H1 (cell line): ENCODE results near the gene ANAPC13. TPM values are rescaled to one million over a fixed set of nuclear protein-coding genes. Genes with fewer than 3 reads are reported as not detected.

Experiments used
- CTCF ChIA-PET: fragments of 300-600 bp; sonication (Branson Sonifier 250); formaldehyde crosslinking; loops from one replicate; lab custom pipeline; 2021; ENCODE audit not compliant: partially characterized antibody; lab: Charles Lee
- POLR2A ChIA-PET: fragments of 300-600 bp; sonication (Branson Sonifier 250); formaldehyde crosslinking; loops from one replicate; lab custom pipeline; 2021; ENCODE audit warnings: inconsistent platforms; ENCODE audit not compliant: partially characterized antibody; lab: Charles Lee
- DNase-seq, 2 experiments: peaks; one replicate each; pipeline versions ENCODE4 v3.0.0 to v3.0.0-alpha.2; 2010 to 2022; ENCODE audit warnings: low spot score in 2 of 2, low read depth in 1 of 2, mixed read lengths in 1 of 2
- FAIRE-seq: peaks from 2 replicates; lab custom pipeline; 2011; peaks lifted over from hg19 to GRCh38; lab: Jason Lieb, UNC
- H2AFZ ChIP-seq: 2 replicates; pipeline ENCODE4 v1.8.1; 2012; ENCODE audit warnings: low read length, inconsistent platforms
- H2AK5ac ChIP-seq: 2 replicates; pipeline ENCODE4 v1.6.1; 2013; ENCODE audit warnings: low read depth, low read length
- H2BK120ac ChIP-seq: replicated peaks from 2 replicates; pipeline ENCODE3; 2013; ENCODE audit warnings: low read depth, low read length, inconsistent platforms
- H2BK12ac ChIP-seq: 2 replicates; pipeline ENCODE4 v1.6.1; 2013; ENCODE audit warnings: low read depth, low read length
- H2BK15ac ChIP-seq: 2 replicates; pipeline ENCODE4 v1.6.1; 2013; ENCODE audit warnings: low read length
- H2BK20ac ChIP-seq: 2 replicates; pipeline ENCODE4 v1.6.1; 2013; ENCODE audit warnings: low read length
- H2BK5ac ChIP-seq: 2 replicates; pipeline ENCODE4 v1.6.1; 2013; ENCODE audit warnings: low read depth, low read length
- H3K14ac ChIP-seq: 2 replicates; pipeline ENCODE4 v1.6.1; 2013; ENCODE audit warnings: inconsistent platforms; ENCODE audit not compliant: insufficient read length
- H3K18ac ChIP-seq: 2 replicates; pipeline ENCODE4 v1.6.1; 2013; ENCODE audit warnings: low read length; ENCODE audit errors: extremely low read depth
- H3K23ac ChIP-seq: 2 replicates; pipeline ENCODE4 v1.6.1; 2013; ENCODE audit warnings: inconsistent platforms; ENCODE audit not compliant: insufficient read length
- H3K23me2 ChIP-seq: 2 replicates; pipeline ENCODE4 v1.6.1; 2013; ENCODE audit warnings: low read depth, low read length
- H3K27ac ChIP-seq: 2 replicates; pipeline ENCODE4 v1.6.1; 2011; ENCODE audit warnings: low read depth, low read length, inconsistent platforms
- H3K27me3 ChIP-seq, 4 experiments: replicated peaks in 1 of 4; 1 replicate in 1 of 4; 2 replicates in 3 of 4; pipeline versions ENCODE4 v1.6.1 to v1.8.1; 2011 to 2013; ENCODE audit warnings: low read length in 3 of 4, mild to moderate bottlenecking in 3 of 4, inconsistent platforms in 2 of 4, mixed read lengths in 2 of 4, moderate library complexity in 1 of 4; ENCODE audit not compliant: control insufficient read depth in 3 of 4, insufficient read depth in 3 of 4; ENCODE audit errors: extremely low read depth in 1 of 4
- H3K36me3 ChIP-seq, 4 experiments: 2 replicates each; pipeline versions ENCODE4 v1.6.1 to v1.8.1; 2011 to 2013; ENCODE audit warnings: mild to moderate bottlenecking in 4 of 4, low read length in 3 of 4, moderate library complexity in 2 of 4, control low read depth in 1 of 4, inconsistent platforms in 1 of 4; ENCODE audit not compliant: insufficient read depth in 4 of 4, control insufficient read depth in 2 of 4
- H3K4ac ChIP-seq: replicated peaks from 2 replicates; pipeline ENCODE3; 2013; ENCODE audit warnings: low read length, low read depth, mixed read lengths, inconsistent platforms; ENCODE audit not compliant: insufficient read length
- H3K4me1 ChIP-seq, 4 experiments: replicated peaks in 1 of 4; 1 replicate in 1 of 4; 2 replicates in 3 of 4; pipeline versions ENCODE4 v1.6.1 to v1.8.1; 2011 to 2013; ENCODE audit warnings: low read length in 3 of 4, inconsistent platforms in 2 of 4, mixed read lengths in 1 of 4; ENCODE audit not compliant: insufficient read depth in 4 of 4, control insufficient read depth in 3 of 4
- H3K4me2 ChIP-seq, 2 experiments: 2 replicates each; pipeline versions ENCODE4 v1.6.1 to v1.8.1; 2011 to 2013; ENCODE audit warnings: low read depth in 2 of 2, low read length in 2 of 2, control low read depth in 1 of 2, inconsistent platforms in 1 of 2, mild to moderate bottlenecking in 1 of 2; ENCODE audit not compliant: insufficient read depth in 1 of 2
- H3K4me3 ChIP-seq, 4 experiments: fragments of 200-600, 300-600 bp in 1 of 4; sonication (generic), shearing (Covaris generic), sonication (Bioruptor Twin) in 1 of 4; 2 replicates each; pipeline versions ENCODE4 v1.5.1 to v1.8.1; 2011 to 2016; ENCODE audit warnings: low read length in 4 of 4, low read depth in 3 of 4, control low read depth in 2 of 4, inconsistent platforms in 2 of 4, mild to moderate bottlenecking in 2 of 4, mixed read lengths in 1 of 4, moderate library complexity in 1 of 4; ENCODE audit not compliant: insufficient read depth in 2 of 4; ENCODE audit errors: extremely low read depth in 1 of 4
- H3K56ac ChIP-seq: replicated peaks from 2 replicates; pipeline ENCODE3; 2013; ENCODE audit warnings: low read depth, mild to moderate bottlenecking, mixed read lengths, low read length, inconsistent platforms; ENCODE audit not compliant: insufficient read length
- H3K79me1 ChIP-seq: 2 replicates; pipeline ENCODE4 v1.6.1; 2013; ENCODE audit warnings: low read depth, low read length, control low read depth
- H3K79me2 ChIP-seq, 2 experiments: 2 replicates each; pipeline versions ENCODE4 v1.6.1 to v1.8.1; 2012 to 2013; ENCODE audit warnings: low read length in 2 of 2, mild to moderate bottlenecking in 2 of 2, inconsistent platforms in 1 of 2; ENCODE audit not compliant: insufficient read depth in 2 of 2, control insufficient read depth in 1 of 2
- H3K9ac ChIP-seq, 4 experiments: replicated peaks in 1 of 4; 1 replicate in 1 of 4; 2 replicates in 3 of 4; pipeline versions ENCODE4 v1.6.1 to v1.8.1; 2011 to 2013; ENCODE audit warnings: low read depth in 3 of 4, low read length in 3 of 4, control low read depth in 2 of 4, mild to moderate bottlenecking in 2 of 4, moderate library complexity in 2 of 4, inconsistent platforms in 1 of 4; ENCODE audit errors: extremely low read depth in 1 of 4
- H3K9me3 ChIP-seq, 2 experiments: 2 replicates each; pipeline versions ENCODE4 v1.6.1 to v1.8.1; 2012 to 2013; ENCODE audit warnings: mild to moderate bottlenecking in 2 of 2, moderate library complexity in 2 of 2, control low read depth in 1 of 2, inconsistent platforms in 1 of 2, low read depth in 1 of 2, low read length in 1 of 2, mixed read lengths in 1 of 2; ENCODE audit not compliant: insufficient read depth in 2 of 2
- H4K20me1 ChIP-seq, 2 experiments: replicated peaks in 1 of 2; 2 replicates each; pipeline versions ENCODE3 to v1.8.1; 2011 to 2013; ENCODE audit warnings: inconsistent platforms in 2 of 2, low read length in 2 of 2, mild to moderate bottlenecking in 1 of 2; ENCODE audit not compliant: insufficient read depth in 2 of 2, control insufficient read depth in 1 of 2
- H4K5ac ChIP-seq: 2 replicates; pipeline ENCODE4 v1.6.1; 2013; ENCODE audit warnings: low read length, low read depth, mixed read lengths, inconsistent platforms; ENCODE audit not compliant: insufficient read length
- H4K8ac ChIP-seq: 2 replicates; pipeline ENCODE4 v1.8.0; 2013; ENCODE audit warnings: mild to moderate bottlenecking, moderate library complexity, low read length, inconsistent platforms; ENCODE audit not compliant: insufficient read depth; ENCODE audit errors: extremely low read depth
- H4K91ac ChIP-seq: replicated peaks from 2 replicates; pipeline ENCODE3; 2013; ENCODE audit warnings: low read length, mixed read lengths, inconsistent platforms; ENCODE audit not compliant: insufficient read length
- BCL11A ChIP-seq, 2 experiments: IDR thresholded peaks; one replicate each; pipeline ENCODE4 v1.6.1; 2011; ENCODE audit warnings: low read depth in 2 of 2, low read length in 2 of 2, mild to moderate bottlenecking in 2 of 2
- CBX8 ChIP-seq: fragments of 300-800, 300-1000 bp; sonication (generic); IDR thresholded peaks from 2 replicates; pipeline ENCODE4 v1.7.1; 2016; ENCODE audit warnings: low read depth, low read length, borderline replicate concordance
- CREB1 ChIP-seq: IDR thresholded peaks from 2 replicates; pipeline ENCODE4 v1.6.1; 2012; ENCODE audit warnings: inconsistent platforms
- CTBP2 ChIP-seq: IDR thresholded peaks from 2 replicates; pipeline ENCODE4 v1.7.0; 2011; ENCODE audit warnings: borderline replicate concordance, mild to moderate bottlenecking, moderate library complexity, mixed read lengths, low read length; ENCODE audit not compliant: insufficient read depth, insufficient read length
- EZH2 ChIP-seq: fragments of 200-600 bp; sonication (generic); IDR thresholded peaks from 2 replicates; pipeline ENCODE4 v1.7.1; 2012; ENCODE audit warnings: low read depth, mild to moderate bottlenecking, moderate library complexity, low read length, inconsistent platforms; ENCODE audit not compliant: severe bottlenecking
- FOSL1 ChIP-seq: IDR thresholded peaks from 2 replicates; pipeline ENCODE4 v1.6.1; 2011; ENCODE audit warnings: mild to moderate bottlenecking, low read depth, low read length, moderate library complexity; ENCODE audit not compliant: insufficient read depth
- KDM4A ChIP-seq: IDR thresholded peaks from one replicate; pipeline ENCODE4 v1.7.1; 2012; ENCODE audit warnings: low read depth, mild to moderate bottlenecking, moderate library complexity, low read length, inconsistent platforms; ENCODE audit not compliant: severe bottlenecking
- MAFK ChIP-seq: IDR thresholded peaks from 2 replicates; pipeline ENCODE4 v1.6.1; 2012; ENCODE audit warnings: low read depth, mild to moderate bottlenecking, improper control_type of control experiment, low read length
- POU5F1 ChIP-seq: IDR thresholded peaks from 2 replicates; pipeline ENCODE4 v1.6.1; 2011; ENCODE audit warnings: low read depth, mild to moderate bottlenecking, low read length, moderate library complexity
- RAD21 ChIP-seq, 2 experiments: IDR thresholded peaks in 1 of 2; conservative IDR thresholded peaks in 1 of 2; 2 replicates each; pipeline ENCODE4 v1.6.1; 2011; ENCODE audit warnings: low read depth in 2 of 2, low read length in 2 of 2, improper control_type of control experiment in 1 of 2, inconsistent platforms in 1 of 2, mild to moderate bottlenecking in 1 of 2, moderate library complexity in 1 of 2
- RFX5 ChIP-seq: IDR thresholded peaks from 2 replicates; pipeline ENCODE4 v1.6.1; 2011; ENCODE audit warnings: low read depth, low read length, improper control_type of control experiment, borderline replicate concordance
- SIX5 ChIP-seq: IDR thresholded peaks from 2 replicates; pipeline ENCODE4 v1.6.1; 2011; ENCODE audit warnings: mild to moderate bottlenecking, low read depth, low read length
- SRF ChIP-seq: IDR thresholded peaks from 2 replicates; pipeline ENCODE4 v1.6.1; 2011; ENCODE audit warnings: mild to moderate bottlenecking, low read depth, low read length, moderate library complexity
- TEAD4 ChIP-seq: IDR thresholded peaks from 2 replicates; pipeline ENCODE4 v1.6.1; 2012; ENCODE audit warnings: low read depth, low read length, inconsistent platforms, mixed read lengths
- WGBS, 2 experiments: shearing (Covaris generic) in 1 of 2; methylation state at CpG; one replicate each; pipeline versions ENCODE4 v1.1.6 to v1.1.7; 2013 to 2015; ENCODE audit warnings: low lambda C conversion rate in 2 of 2, mixed read lengths in 2 of 2, inconsistent platforms in 1 of 2, low coverage in 1 of 2, missing lambda C conversion rate in 1 of 2; ENCODE audit not compliant: insufficient replicate concordance in 2 of 2, insufficient coverage in 1 of 2, insufficient read length in 1 of 2; ENCODE audit errors: extremely low coverage in 1 of 2, missing lambda C conversion rate in 1 of 2; 5-methylcytosine and 5-hydroxymethylcytosine counted together
- polyA plus RNA-seq, 7 experiments: library from polyadenylated mRNA; depleted of rRNA in 3 of 7; stranded (reverse) in 5 of 7; unstranded in 2 of 7; fragments of >200 nt in 5 of 7; fragments of 200-250 nt in 2 of 7; gene quantifications; 1 replicate in 5 of 7; 2 replicates in 1 of 7; 4 replicates in 1 of 7; pipeline versions ENCODE4 v1.2.1 to v1.2.3, GENCODE V29; 2011 to 2013; ENCODE audit warnings: missing spikeins in 2 of 7, mixed read lengths in 2 of 7
- total RNA-seq: library from RNA; stranded (reverse); fragmentation: NEBNext Ultra II Directional; extraction: Animal tissue kit (Norgen Biotek cat#: 25700); gene quantifications from 2 replicates; pipeline ENCODE4 v1.2.1, GENCODE V29; 2021

ANAPC13 gene
- total and polyA plus RNA-seq, 2 of the 8 experiments (the other 6 are each of a cell fraction or from before 2014, with no cell fraction given), result 33.3 to 34.0 TPM

GRCh38 chr3:134481166-134481565 is 4.6 kb downstream of the ANAPC13 start:
- Histone ChIP-seq H2BK12ac (no peak overlapping the region), H4K20me1 (no peaks in the 10 kb centered on the region), H2BK20ac (no peak overlapping the region), H4K5ac (no peak overlapping the region), H2BK15ac (no peak overlapping the region), H3K27me3 (no peaks in the 10 kb centered on the region), H3K79me1 (peaks cover 2% of the 10 kb centered on the region; the same call in 1 of the 2 replicates), H3K56ac (no peak overlapping the region), H4K8ac (no peak overlapping the region), H2BK120ac (no peak overlapping the region), H3K79me2 (peaks cover 0 to 19% of the 10 kb centered on the region in 2 experiments; a peak in 2 of 4 replicates), H3K18ac (no peak overlapping the region), H4K91ac (no peak overlapping the region), H3K23me2 (peaks cover 5% of the 10 kb centered on the region; the same call in 1 of the 2 replicates), H3K23ac (no peak overlapping the region), H2AK5ac (no peak overlapping the region), H3K14ac (no peak overlapping the region), H3K4ac (no peak overlapping the region), H2BK5ac (no peak overlapping the region), H2AFZ (no peak overlapping the region), H3K4me3 (no peak overlapping the region), H3K4me2 (no peak overlapping the region), H3K9me3 (no peaks in the 10 kb centered on the region), H3K4me1 (peaks cover 0 to 8% (median 4%) of the 10 kb centered on the region in 4 experiments; a peak in 4 of 7 replicates), H3K36me3 (peaks cover 13 to 55% (median 36%) of the 10 kb centered on the region in 4 experiments), H3K9ac (no peak overlapping the region), H3K27ac (no peak overlapping the region)
- DNase-seq, result no peak
- no peak for FAIRE-seq
- ChIA-PET POLR2A (interaction anchor here (1.0 kb wide), 2 partner anchors 109 to 117 kb away, joined by 4 to 5 read pairs; no protein-coding TSS in a partner anchor), CTCF (interaction anchor here (0.7 to 11.3 kb wide), 9 partner anchors 8 to 243 kb away, joined by 3 to 138 read pairs (median 3); no protein-coding TSS in a partner anchor)
- WGBS, 2 experiments, result 75% methylated on average over 1 of the region's 1 CpG; no CpG with 5 or more reads in 1 of the 2 experiments
- TF ChIP-seq TEAD4 (no peak), CTBP2 (no peak), SIX5 (no peak), POU5F1 (no peak), EZH2 (no peak), KDM4A (no peak), RFX5 (no peak), BCL11A (IDR thresholded peaks at IDR 0.05; ENCODE audit: low read depth in 2 of 2, low read length in 2 of 2) (no peak), RAD21 (IDR thresholded peaks at IDR 0.05 in 1 of 2, conservative IDR thresholded peaks at IDR 0.05 in 1 of 2; ENCODE audit: low read depth in 2 of 2, low read length in 2 of 2) (no peak), CREB1 (no peak), CBX8 (no peak), FOSL1 (no peak), SRF (no peak), MAFK (no peak)
